Ascending aorta (tissue), 2 donors: ENCODE results near the gene RNF187. TPM values are rescaled to one million over a fixed set of nuclear protein-coding genes. Genes with fewer than 3 reads are reported as not detected.
"Not testable (repeated sequence)": the region's sequence is repeated elsewhere in the genome, so short reads cannot be mapped to it uniquely, and the experiment has no call there.

Experiments
- DNase-seq, 2 donors: peaks; one replicate each; pipeline ENCODE4 v3.0.0-alpha.2; 2019; ENCODE audit warnings: low spot score in 2 of 2
- H3K27ac ChIP-seq, 2 donors: fragments of 200-600 bp; sonication (generic); one replicate each; pipeline ENCODE4 v1.5.1; 2016 to 2017; ENCODE audit warnings: mild to moderate bottlenecking in 1 of 2
- H3K27me3 ChIP-seq: fragments of 200-600 bp; sonication (generic); one replicate; pipeline ENCODE4 v1.5.1; 2017
- H3K36me3 ChIP-seq, 2 donors: fragments of 200-600 bp; sonication (generic); one replicate each; pipeline ENCODE4 v1.5.1; 2016
- H3K4me1 ChIP-seq, 2 donors: fragments of 200-600 bp; sonication (generic); one replicate each; pipeline ENCODE4 v1.5.1; 2016 to 2017; ENCODE audit warnings: mild to moderate bottlenecking in 1 of 2
- H3K4me3 ChIP-seq, 2 donors: fragments of 200-600 bp; sonication (generic); one replicate each; pipeline ENCODE4 v1.5.1; 2016 to 2017; ENCODE audit warnings: mild to moderate bottlenecking in 1 of 2
- H3K9me3 ChIP-seq, 2 donors: fragments of 200-600 bp; sonication (generic); one replicate each; pipeline ENCODE4 v1.5.1; 2016
- intact Hi-C: fragments of 100-400 bp; cut with DNase I; formaldehyde crosslinking; loops from one replicate; pipeline ENCODE4 v1.15.1; 2023
- total RNA-seq: library from RNA; depleted of rRNA; stranded (reverse); fragments of >200 nt; gene quantifications from one replicate; pipeline ENCODE4 v1.1.0, GENCODE V29; 2016
- TF ChIP-seq, protein P1 (sequence below), 3 experiments: fragments of 200-600 bp in 2 of 3; fragments of 450-650 bp in 1 of 3; sonication (generic) in 2 of 3; IDR thresholded peaks; one replicate each; pipeline ENCODE4 v1.5.1; 2016 to 2019; ENCODE audit warnings: antibody characterized with exemption in 3 of 3, mild to moderate bottlenecking in 1 of 3, moderate library complexity in 1 of 3

The RNF187 gene
- total RNA-seq, 1 donor from 2014 or later, result 24.3 TPM

DNA sequence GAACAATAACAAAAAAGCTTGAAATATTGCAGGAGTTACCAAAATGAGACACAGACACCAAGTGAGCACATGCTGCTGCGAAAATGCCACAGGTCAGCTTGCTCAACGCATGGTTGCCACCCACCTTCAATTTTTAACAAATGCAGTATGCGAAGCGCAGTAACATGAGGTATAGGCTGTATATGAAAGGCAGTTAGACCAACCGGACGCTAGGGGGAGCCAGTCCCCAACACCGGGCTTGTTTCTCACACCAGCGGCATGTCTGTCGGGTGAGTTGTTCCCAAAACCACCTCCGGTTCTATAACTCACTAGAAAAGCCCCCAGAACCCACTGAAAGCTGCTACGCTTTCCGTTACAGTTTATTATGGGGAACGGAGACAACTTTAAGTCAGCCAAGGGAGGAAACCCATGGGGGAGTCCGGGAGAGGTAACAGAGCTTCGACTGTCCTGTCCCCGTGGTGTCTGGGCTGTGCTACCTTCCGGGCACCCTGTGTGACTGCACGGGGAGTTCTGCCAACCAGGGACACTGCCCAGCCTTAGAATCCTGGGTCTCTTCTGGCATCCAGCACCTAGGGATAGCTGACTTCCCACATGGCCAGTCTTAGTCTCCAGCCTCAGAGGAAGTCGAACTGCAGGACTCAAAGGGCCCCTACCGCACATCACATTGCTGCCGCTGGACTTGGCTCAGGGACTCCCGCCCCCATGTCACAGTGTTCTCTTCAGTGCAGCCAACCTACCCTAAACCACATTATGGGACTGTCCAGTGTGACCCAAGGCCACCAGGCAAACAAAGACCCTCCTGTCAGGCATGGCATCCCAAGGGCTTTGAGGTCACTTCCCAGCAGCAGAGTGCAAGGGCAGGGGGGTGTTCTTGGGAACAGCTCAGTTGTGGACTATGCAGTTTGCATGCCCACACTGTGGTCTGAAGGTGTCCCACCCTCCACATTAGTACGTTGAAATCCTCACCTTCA, 14.0 kb downstream of the RNF187 start:
- TF ChIP-seq, protein P1, sequence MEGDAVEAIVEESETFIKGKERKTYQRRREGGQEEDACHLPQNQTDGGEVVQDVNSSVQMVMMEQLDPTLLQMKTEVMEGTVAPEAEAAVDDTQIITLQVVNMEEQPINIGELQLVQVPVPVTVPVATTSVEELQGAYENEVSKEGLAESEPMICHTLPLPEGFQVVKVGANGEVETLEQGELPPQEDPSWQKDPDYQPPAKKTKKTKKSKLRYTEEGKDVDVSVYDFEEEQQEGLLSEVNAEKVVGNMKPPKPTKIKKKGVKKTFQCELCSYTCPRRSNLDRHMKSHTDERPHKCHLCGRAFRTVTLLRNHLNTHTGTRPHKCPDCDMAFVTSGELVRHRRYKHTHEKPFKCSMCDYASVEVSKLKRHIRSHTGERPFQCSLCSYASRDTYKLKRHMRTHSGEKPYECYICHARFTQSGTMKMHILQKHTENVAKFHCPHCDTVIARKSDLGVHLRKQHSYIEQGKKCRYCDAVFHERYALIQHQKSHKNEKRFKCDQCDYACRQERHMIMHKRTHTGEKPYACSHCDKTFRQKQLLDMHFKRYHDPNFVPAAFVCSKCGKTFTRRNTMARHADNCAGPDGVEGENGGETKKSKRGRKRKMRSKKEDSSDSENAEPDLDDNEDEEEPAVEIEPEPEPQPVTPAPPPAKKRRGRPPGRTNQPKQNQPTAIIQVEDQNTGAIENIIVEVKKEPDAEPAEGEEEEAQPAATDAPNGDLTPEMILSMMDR (IDR thresholded peaks at IDR 0.05), result peak; percentile 72 to 88 (median 88)
- no peak overlapping the region for H3K27ac ChIP-seq
- H3K4me1 ChIP-seq, result no peaks in the 10 kb centered on the region
- H3K36me3 ChIP-seq, result peaks cover 5 to 7% of the 10 kb centered on the region in 2 donors
- no peaks in the 10 kb centered on the region for H3K27me3 ChIP-seq
- DNase-seq, result peak; percentile 36 to 90
- peak overlapping the region in 1 of 2 donors; percentile 36 for H3K4me3 ChIP-seq
- H3K9me3 ChIP-seq, result no peaks in the 10 kb centered on the region
- intact Hi-C loops, result no loop called here

GRCh38 chr1:228502522-228502921, 15.3 kb downstream of the RNF187 start:
- Histone ChIP-seq H3K4me3 (no peak overlapping the region), H3K36me3 (no peaks in the 10 kb centered on the region), H3K9me3 (no peaks in the 10 kb centered on the region), H3K27ac (no peak overlapping the region), H3K27me3 (no peaks in the 10 kb centered on the region), H3K4me1 (no peaks in the 10 kb centered on the region)
- TF ChIP-seq, protein P1 (IDR thresholded peaks at IDR 0.05), result no peak
- intact Hi-C loops, result no loop called here
- no peak for DNase-seq

- H3K36me3 ChIP-seq, DNase-seq, H3K4me1 ChIP-seq, H3K27me3 ChIP-seq, H3K27ac ChIP-seq, H3K4me3 ChIP-seq, intact Hi-C loops, H3K9me3 ChIP-seq: not testable (repeated sequence)
Measured at GRCh38 chr1:228505944-228506343, 18.8 kb downstream of the RNF187 start.

DNA sequence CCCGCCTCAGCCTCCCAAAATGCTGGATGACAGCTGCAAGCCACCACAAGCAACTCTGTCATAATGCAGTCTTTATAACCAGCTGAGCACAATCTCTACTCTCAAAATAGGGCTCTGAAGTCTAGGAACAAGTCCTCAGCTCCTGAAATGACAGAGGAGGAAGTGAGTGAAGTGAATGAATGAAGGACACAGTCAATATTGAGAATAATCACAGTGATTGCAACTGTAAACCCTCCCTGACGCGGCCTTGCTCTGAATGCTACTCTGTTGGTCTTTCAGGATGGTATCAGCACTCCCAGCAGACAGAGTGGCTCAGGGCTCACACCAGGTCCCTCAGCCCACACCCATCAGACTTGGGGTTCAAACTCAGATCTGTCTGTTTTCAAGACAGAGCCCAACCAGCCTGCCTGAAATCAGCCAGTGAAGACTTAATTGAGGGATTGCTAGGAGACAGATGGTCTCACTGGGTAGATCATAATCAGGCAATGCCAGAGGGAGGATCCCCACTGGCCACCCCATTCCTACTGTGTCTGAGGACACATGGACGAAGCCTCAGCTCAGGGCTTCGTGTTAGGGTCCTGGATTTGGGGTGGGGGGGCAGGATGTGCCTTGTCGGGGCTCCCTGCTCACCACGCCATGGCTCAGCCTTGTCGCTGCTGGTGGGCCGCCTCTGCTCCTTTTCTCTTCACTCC, 20.9 kb downstream of the RNF187 start:
- H3K27me3 ChIP-seq, result no peaks in the 10 kb centered on the region
- intact Hi-C loops, result no loop called here
- TF ChIP-seq, protein P1 (IDR thresholded peaks at IDR 0.05), result no peak

GRCh38 chr1:228508840-228509415, 21.7 kb downstream of the RNF187 start:
- TF ChIP-seq, protein P1 (IDR thresholded peaks at IDR 0.05), result no peak
- Histone ChIP-seq H3K27ac (no peak overlapping the region), H3K27me3 (no peaks in the 10 kb centered on the region), H3K4me3 (no peak overlapping the region), H3K4me1 (no peaks in the 10 kb centered on the region), H3K9me3 (no peaks in the 10 kb centered on the region), H3K36me3 (no peaks in the 10 kb centered on the region)
- intact Hi-C loops, result no loop called here
- DNase-seq, result peak in 1 of 2 donors; percentile 24

More for the DNA sequence above, 20.9 kb downstream of the RNF187 start:
- DNase-seq, result peak in 1 of 2 donors; percentile 38
- Histone ChIP-seq H3K9me3 (no peaks in the 10 kb centered on the region), H3K27ac (no peak overlapping the region), H3K4me1 (no peaks in the 10 kb centered on the region), H3K36me3 (no peaks in the 10 kb centered on the region), H3K4me3 (no peak overlapping the region)
